Activated CD4-positive, alpha-beta T cell treated with anti-CD3 and anti-CD28 coated beads, Interleukin-10, Interleukin-2, amounts not matched to agents 100 ng/mL and 50 ng/mL, durations not matched to agents 16 hours and 8 hours (primary cell): ENCODE results near the gene KLF1.

ENCODE experiments used
- DNase-seq: peaks from one replicate; pipeline ENCODE4 v3.0.0-alpha.2; 2020

The KLF1 gene

GRCh38 chr19:12836529-12836863 is 50.5 kb downstream of the KLF1 start:
- DNase-seq = no peak

- DNase-seq = peak; percentile 34
Measured at GRCh38 chr19:12834976-12835757, 51.8 kb downstream of the KLF1 start.

GRCh38 chr19:12834566-12834943 is 52.4 kb downstream of the KLF1 start, which contains the start of gene RTBDN:
RTBDN (minus strand) TSS chr19:12834579; CDS start chr19:12829979, 4,600 bp downstream.
- no peak for DNase-seq
